Gastroesophageal sphincter (tissue), 4 donors: ENCODE results near the gene TNFRSF14. TPM values are rescaled to one million over a fixed set of nuclear protein-coding genes. Genes with fewer than 3 reads are reported as not detected.

Experiments
- ATAC-seq: fragments of 150-250 bp; one replicate; pipeline ENCODE4 v1.9.1; 2016; ENCODE audit warnings: mild to moderate bottlenecking, moderate library complexity
- H3K27ac ChIP-seq, 4 donors: fragments of 200-600 bp; sonication (generic) in 3 of 4; 1 replicate in 3 of 4; 2 replicates in 1 of 4; pipeline ENCODE4 v1.5.1; 2016 to 2019
- H3K27me3 ChIP-seq: fragments of 200-600 bp; sonication (generic); one replicate; pipeline ENCODE4 v1.5.1; 2019
- H3K36me3 ChIP-seq, 2 donors: fragments of 200-600 bp; sonication (generic); one replicate each; pipeline ENCODE4 v1.5.1; 2019; ENCODE audit warnings: control low read depth in 1 of 2
- H3K4me1 ChIP-seq, 3 donors: fragments of 200-600 bp; sonication (generic); 1 replicate in 2 of 3; 2 replicates in 1 of 3; pipeline ENCODE4 v1.5.1; 2016 to 2019; ENCODE audit warnings: control low read depth in 2 of 3
- H3K4me3 ChIP-seq, 2 donors: fragments of 200-600 bp; sonication (generic); one replicate each; pipeline ENCODE4 v1.5.1; 2019; ENCODE audit warnings: mild to moderate bottlenecking in 1 of 2, moderate library complexity in 1 of 2
- H3K9me3 ChIP-seq, 3 donors: fragments of 200-600 bp; sonication (generic); one replicate each; pipeline ENCODE4 v1.5.1; 2017 to 2019; ENCODE audit warnings: control low read depth in 2 of 3
- EP300 ChIP-seq: sonication (generic); formaldehyde crosslinking; IDR thresholded peaks from one replicate; pipeline ENCODE4 v1.6.1; 2017; ENCODE audit warnings: antibody characterized with exemption, mild to moderate bottlenecking
- POLR2A ChIP-seq, 2 donors: fragments of 450-650 bp; IDR thresholded peaks; one replicate each; pipeline ENCODE4 v1.6.1; 2017; ENCODE audit warnings: antibody characterized with exemption in 2 of 2, mild to moderate bottlenecking in 2 of 2, moderate library complexity in 1 of 2
- POLR2AphosphoS5 ChIP-seq: sonication (generic); formaldehyde crosslinking; IDR thresholded peaks from one replicate; pipeline ENCODE4 v1.6.1; 2017; ENCODE audit warnings: antibody characterized with exemption
- WGBS, 2 donors: methylation state at CpG; one replicate each; pipeline ENCODE4 v1.1.5; 2018; ENCODE audit warnings: low coverage in 1 of 2; 5-methylcytosine and 5-hydroxymethylcytosine counted together
- total RNA-seq, 4 donors: library from RNA; depleted of rRNA; stranded (reverse); fragments of >200 nt; gene quantifications; one replicate each; pipeline ENCODE4 v1.1.0, GENCODE V29; 2016
- TF ChIP-seq, protein P1 (sequence below), 4 experiments: fragments of 200-600 bp in 2 of 4; fragments of 450-650 bp in 2 of 4; sonication (generic) in 1 of 4; IDR thresholded peaks; one replicate each; pipeline ENCODE4 v1.5.1; 2017 to 2019; ENCODE audit warnings: antibody characterized with exemption in 4 of 4, mild to moderate bottlenecking in 2 of 4, moderate library complexity in 2 of 4

Gene TNFRSF14
- total RNA-seq, 4 donors from 2014 or later = 23.0 to 81.6 (median 36.9) TPM

DNA sequence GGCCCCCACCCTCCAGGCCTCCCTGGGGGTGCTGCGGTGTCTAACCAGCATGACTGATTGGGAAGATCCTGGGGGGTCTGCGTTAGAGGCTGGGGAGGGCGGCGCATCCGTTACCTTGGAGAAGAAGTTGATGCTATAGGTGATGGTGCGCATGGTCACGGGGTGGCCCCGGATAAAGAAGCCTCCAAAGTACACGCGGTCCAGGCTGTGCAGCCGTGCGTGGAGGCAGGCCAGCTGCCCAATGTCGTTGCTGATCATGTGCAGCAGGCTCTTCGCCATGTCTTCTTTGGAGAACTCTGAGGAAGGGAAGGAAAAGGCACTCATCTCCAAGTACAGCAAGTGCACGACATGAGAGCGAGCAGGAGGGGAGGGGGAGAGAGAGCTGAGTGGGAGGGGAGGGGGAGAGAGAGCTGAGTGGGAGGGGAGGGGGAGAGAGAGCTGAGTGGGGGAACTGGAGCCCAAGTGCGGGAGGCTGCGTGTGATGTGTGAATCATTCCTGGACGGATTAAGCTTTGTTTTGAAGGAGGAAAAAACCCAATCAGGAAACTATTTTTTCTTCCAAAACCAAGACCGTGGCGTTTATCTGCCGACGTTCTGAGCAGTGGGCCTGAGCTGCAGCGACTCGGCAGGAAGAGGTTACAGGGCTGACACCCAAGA lies 37.0 kb upstream of the TNFRSF14 start:
- Histone ChIP-seq H3K36me3 (peaks cover 0 to 75% of the 10 kb centered on the region in 2 donors), H3K4me1 (peaks cover 0 to 14% (median 5%) of the 10 kb centered on the region in 3 donors), H3K4me3 (no peak overlapping the region), H3K27me3 (no peaks in the 10 kb centered on the region), H3K27ac (no peak overlapping the region), H3K9me3 (no peaks in the 10 kb centered on the region)
- WGBS, 2 donors = 83 to 84% methylated on average over 11 to 15 of the region's 25 CpGs
- TF ChIP-seq POLR2AphosphoS5 (no peak), POLR2A (IDR thresholded peaks at IDR 0.05) (no peak), EP300 (no peak)
- TF ChIP-seq, protein P1, sequence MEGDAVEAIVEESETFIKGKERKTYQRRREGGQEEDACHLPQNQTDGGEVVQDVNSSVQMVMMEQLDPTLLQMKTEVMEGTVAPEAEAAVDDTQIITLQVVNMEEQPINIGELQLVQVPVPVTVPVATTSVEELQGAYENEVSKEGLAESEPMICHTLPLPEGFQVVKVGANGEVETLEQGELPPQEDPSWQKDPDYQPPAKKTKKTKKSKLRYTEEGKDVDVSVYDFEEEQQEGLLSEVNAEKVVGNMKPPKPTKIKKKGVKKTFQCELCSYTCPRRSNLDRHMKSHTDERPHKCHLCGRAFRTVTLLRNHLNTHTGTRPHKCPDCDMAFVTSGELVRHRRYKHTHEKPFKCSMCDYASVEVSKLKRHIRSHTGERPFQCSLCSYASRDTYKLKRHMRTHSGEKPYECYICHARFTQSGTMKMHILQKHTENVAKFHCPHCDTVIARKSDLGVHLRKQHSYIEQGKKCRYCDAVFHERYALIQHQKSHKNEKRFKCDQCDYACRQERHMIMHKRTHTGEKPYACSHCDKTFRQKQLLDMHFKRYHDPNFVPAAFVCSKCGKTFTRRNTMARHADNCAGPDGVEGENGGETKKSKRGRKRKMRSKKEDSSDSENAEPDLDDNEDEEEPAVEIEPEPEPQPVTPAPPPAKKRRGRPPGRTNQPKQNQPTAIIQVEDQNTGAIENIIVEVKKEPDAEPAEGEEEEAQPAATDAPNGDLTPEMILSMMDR (IDR thresholded peaks at IDR 0.05) = no peak
- ATAC-seq = no peak

DNA sequence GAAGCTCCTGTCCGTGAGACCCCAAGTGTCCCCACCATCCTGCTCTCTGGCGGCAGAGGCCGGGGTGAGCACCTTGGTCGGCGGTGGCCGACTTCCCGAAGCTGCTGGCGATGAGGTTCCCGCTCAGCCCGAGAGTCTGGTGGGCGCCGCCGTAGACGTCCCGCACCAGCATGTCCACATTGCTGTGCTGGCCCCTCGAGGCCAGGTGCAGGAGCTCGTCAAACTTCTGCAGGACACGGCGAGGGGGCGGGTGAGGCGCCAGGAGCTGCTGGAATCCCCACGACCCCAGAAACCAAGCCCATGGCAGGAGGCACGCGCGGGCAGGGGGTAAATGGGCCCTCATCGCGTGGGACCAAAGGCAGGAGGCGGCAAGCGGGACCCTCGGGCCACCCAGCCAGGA lies 36.4 kb upstream of the TNFRSF14 start:
- whole genome bisulfite sequencing, 2 donors = no CpG with 5 or more reads among the region's 30 CpGs

DNA sequence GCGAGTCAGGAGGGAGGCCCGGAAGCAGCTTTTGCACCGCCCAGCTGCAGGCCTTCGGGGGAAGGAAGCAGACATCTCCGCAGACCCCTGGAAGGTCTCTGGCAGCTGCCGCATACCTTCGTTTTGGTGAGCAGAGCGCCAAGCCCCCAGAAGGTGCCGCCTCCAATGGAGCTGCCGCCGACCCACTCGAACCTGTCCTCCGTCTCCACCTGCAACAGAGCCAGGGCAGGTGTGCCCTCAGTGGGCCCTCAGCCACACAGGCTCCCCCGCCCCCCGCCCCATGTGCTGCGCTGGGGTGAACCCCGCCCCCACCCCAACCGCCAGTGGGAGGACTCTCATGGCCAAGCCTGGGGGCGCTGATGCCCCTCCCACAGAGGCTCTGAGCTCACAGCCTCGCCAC lies 36.0 kb upstream of the TNFRSF14 start:
- no peak for ATAC-seq
- no peaks in the 10 kb centered on the region for H3K27me3 ChIP-seq
- H3K36me3 ChIP-seq = peaks cover 0 to 65% of the 10 kb centered on the region in 2 donors
- H3K9me3 ChIP-seq = no peaks in the 10 kb centered on the region
- no CpG with 5 or more reads among the region's 20 CpGs for WGBS, 2 donors
- H3K4me1 ChIP-seq = peaks cover 0 to 24% (median 15%) of the 10 kb centered on the region in 3 donors
- TF ChIP-seq POLR2AphosphoS5 (no peak), EP300 (no peak), POLR2A (IDR thresholded peaks at IDR 0.05) (no peak)
- TF ChIP-seq, protein P1 (IDR thresholded peaks at IDR 0.05) = no peak
- no peak overlapping the region for H3K4me3 ChIP-seq
- no peak overlapping the region for H3K27ac ChIP-seq

More for the DNA sequence above, 36.4 kb upstream of the TNFRSF14 start:
- ATAC-seq = no peak
- no peak overlapping the region for H3K27ac ChIP-seq
- peaks cover 0 to 20% (median 10%) of the 10 kb centered on the region in 3 donors for H3K4me1 ChIP-seq
- peaks cover 0 to 69% of the 10 kb centered on the region in 2 donors for H3K36me3 ChIP-seq
- H3K9me3 ChIP-seq = no peaks in the 10 kb centered on the region
- no peak for TF ChIP-seq POLR2A (IDR thresholded peaks at IDR 0.05)
- no peak for TF ChIP-seq POLR2AphosphoS5
- no peak overlapping the region for H3K4me3 ChIP-seq
- no peaks in the 10 kb centered on the region for H3K27me3 ChIP-seq

DNA sequence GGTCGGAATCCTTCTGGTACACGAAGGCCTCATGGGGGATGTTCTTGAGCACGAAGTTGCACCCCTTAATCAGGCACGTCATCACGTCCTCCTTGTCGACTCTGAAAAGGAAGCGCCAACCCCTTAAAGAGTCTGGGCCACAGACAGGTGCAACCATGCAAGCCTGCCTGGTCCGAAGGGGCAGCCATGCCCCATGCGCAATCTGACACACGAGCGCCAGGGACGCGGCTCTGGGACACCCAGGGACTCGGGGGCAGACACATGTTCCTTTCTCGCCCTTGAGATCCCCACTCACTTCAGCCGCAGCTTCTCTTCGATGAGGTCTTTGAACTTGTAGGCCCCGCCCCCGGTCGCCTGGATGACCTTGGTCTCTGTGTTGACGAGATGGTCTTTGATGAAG lies 35.4 kb upstream of the TNFRSF14 start:
- Histone ChIP-seq H3K27ac (no peak overlapping the region), H3K4me1 (peaks cover 0 to 30% (median 17%) of the 10 kb centered on the region in 3 donors), H3K27me3 (no peaks in the 10 kb centered on the region), H3K4me3 (no peak overlapping the region), H3K36me3 (peaks cover 0 to 59% of the 10 kb centered on the region in 2 donors), H3K9me3 (no peaks in the 10 kb centered on the region)
- 84 to 93% methylated on average over 5 to 10 of the region's 21 CpGs for WGBS, 2 donors
- no peak for ATAC-seq
- TF ChIP-seq POLR2A (IDR thresholded peaks at IDR 0.05) (no peak), POLR2AphosphoS5 (no peak), EP300 (no peak)
- TF ChIP-seq, protein P1 (IDR thresholded peaks at IDR 0.05) = no peak

DNA sequence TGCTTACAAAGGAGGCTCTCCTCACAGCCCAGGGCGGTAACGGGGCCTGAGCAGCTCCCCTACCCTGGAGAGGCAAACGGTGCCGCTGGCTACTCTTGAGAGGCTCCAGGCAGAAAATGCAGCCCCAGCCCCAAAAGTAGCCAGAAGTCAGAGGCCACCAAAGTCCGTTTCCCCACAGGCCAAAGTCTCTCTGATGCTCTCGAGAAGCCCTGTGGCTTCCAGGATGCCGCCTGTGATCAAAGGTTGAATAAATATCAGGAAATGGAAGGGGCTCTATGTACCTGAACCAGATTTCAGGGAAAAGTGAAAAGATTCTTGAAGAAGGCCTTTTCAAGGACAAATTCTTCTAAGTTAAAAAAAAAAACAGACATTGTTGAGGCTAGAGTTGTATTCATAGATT lies 33.9 kb upstream of the TNFRSF14 start:
- TF ChIP-seq EP300 (no peak), POLR2AphosphoS5 (no peak), POLR2A (IDR thresholded peaks at IDR 0.05) (no peak)
- TF ChIP-seq, protein P1 (IDR thresholded peaks at IDR 0.05) = no peak
- H3K36me3 ChIP-seq = peaks cover 0 to 44% of the 10 kb centered on the region in 2 donors
- WGBS, 2 donors = 91% methylated on average over 6 of the region's 7 CpGs; no CpG with 5 or more reads in 1 of the 2 donors

More for the DNA sequence above, 33.9 kb upstream of the TNFRSF14 start:
- ATAC-seq = no peak
- H3K27ac ChIP-seq = no peak overlapping the region
- no peaks in the 10 kb centered on the region for H3K9me3 ChIP-seq
- peaks cover 0 to 39% (median 24%) of the 10 kb centered on the region in 3 donors for H3K4me1 ChIP-seq
- H3K27me3 ChIP-seq = peaks cover 1% of the 10 kb centered on the region
- H3K4me3 ChIP-seq = no peak overlapping the region
